Measurements from ENCODE around the gene BEST4. TPM values are rescaled to one million over a fixed set of nuclear protein-coding genes. Genes with fewer than 3 reads are reported as not detected.

BEST4 gene
- total and polyA plus RNA-seq, 3 donors from 2014 or later: 0.79 to 1.7 (median 1.1) TPM

- intact Hi-C loops (cut with DNase I; ENCODE audit: low total_unique reads): no loop called here
These were observed 20.3 kb upstream of the BEST4 start, which contains the start of gene BTBD19 for GRCh38 chr1:44808063-44808937. BTBD19 (plus strand) TSS chr1:44808523; CDS start chr1:44808821, 298 bp downstream.

GRCh38 chr1:44807364-44808062 is 19.5 kb upstream of the BEST4 start:
- no peaks in the 10 kb centered on the region for H3K27me3 ChIP-seq
- WGBS, 2 donors: 17 to 35% methylated on average over 9 to 16 of the region's 16 CpGs
- no peaks in the 10 kb centered on the region for H3K36me3 ChIP-seq (ENCODE audit: low read depth, missing control alignments)
- H3K9me3 ChIP-seq: no peaks in the 10 kb centered on the region
- H3K27ac ChIP-seq: peak overlapping the region; percentile 95 to 99
- H3K4me3 ChIP-seq: no peak overlapping the region
- peak; percentile 96 for DNase-seq
- peaks cover 65% of the 10 kb centered on the region for H3K4me1 ChIP-seq
- TF ChIP-seq POLR2A (IDR thresholded peaks at IDR 0.05) (no peak), CTCF (IDR thresholded peaks at IDR 0.05) (no peak)
- intact Hi-C loops (cut with DNase I; ENCODE audit: low total_unique reads): no loop called here

More at GRCh38 chr1:44808063-44808937, 20.3 kb upstream of the BEST4 start, which contains the start of gene BTBD19:
- TF ChIP-seq CTCF (IDR thresholded peaks at IDR 0.05): no peak
- 25 to 29% methylated on average over 18 to 23 of the region's 23 CpGs for WGBS, 2 donors
- DNase-seq: peak; percentile 91
- Histone ChIP-seq H3K4me3 (no peak within 1 kb of the TSS), H3K27me3 (no peaks in the 10 kb centered on the region), H3K36me3 (ENCODE audit: low read depth, missing control alignments) (no peaks in the 10 kb centered on the region), H3K27ac (peak within 1 kb of the TSS; percentile 95 to 99), H3K9me3 (no peaks in the 10 kb centered on the region), H3K4me1 (peaks cover 62% of the 10 kb centered on the region)

GRCh38 chr1:44806704-44807363 is 18.9 kb upstream of the BEST4 start, which contains the start of gene DYNLT4:
DYNLT4 (minus strand) TSS chr1:44807351; CDS start chr1:44806668, 683 bp downstream.
- H3K4me3 ChIP-seq: peak within 1 kb of the TSS; percentile 24 to 46
- no peak for DNase-seq
- no peaks in the 10 kb centered on the region for H3K36me3 ChIP-seq (ENCODE audit: low read depth, missing control alignments)
- intact Hi-C loops (cut with DNase I; ENCODE audit: low total_unique reads): no loop called here
- H3K9me3 ChIP-seq: no peaks in the 10 kb centered on the region
- 41 to 44% methylated on average over 5 to 7 of the region's 7 CpGs for WGBS, 2 donors
- peak within 1 kb of the TSS; percentile 95 to 99 for H3K27ac ChIP-seq
- TF ChIP-seq POLR2A (IDR thresholded peaks at IDR 0.05) (no peak), CTCF (IDR thresholded peaks at IDR 0.05) (no peak)
- peaks cover 67% of the 10 kb centered on the region for H3K4me1 ChIP-seq
- H3K27me3 ChIP-seq: no peaks in the 10 kb centered on the region

- intact Hi-C loops (cut with DNase I; ENCODE audit: low total_unique reads): no loop called here
- H3K4me3 ChIP-seq: peak overlapping the region; percentile 24 to 46
These were observed 18.2 kb upstream of the BEST4 start for GRCh38 chr1:44806025-44806703.

More at GRCh38 chr1:44806025-44806703, 18.2 kb upstream of the BEST4 start:
- no peak for DNase-seq
- Histone ChIP-seq H3K27me3 (no peaks in the 10 kb centered on the region), H3K4me1 (peaks cover 61% of the 10 kb centered on the region), H3K36me3 (ENCODE audit: low read depth, missing control alignments) (no peaks in the 10 kb centered on the region), H3K9me3 (no peaks in the 10 kb centered on the region), H3K27ac (peak overlapping the region; percentile 95 to 99)
- WGBS, 2 donors: 64% methylated on average over 31 of the region's 70 CpGs; no CpG with 5 or more reads in 1 of the 2 donors
- no peak for TF ChIP-seq CTCF (IDR thresholded peaks at IDR 0.05)
- TF ChIP-seq POLR2A (IDR thresholded peaks at IDR 0.05): no peak
